Mucosa of rectum (tissue), 2 donors: ENCODE measurements around the gene SDF2L1.

Source experiments
- H3K27ac ChIP-seq, 2 donors: one replicate each; pipeline ENCODE4 v1.7.0; 2013; ENCODE audit warnings: inconsistent platforms in 2 of 2, low read depth in 2 of 2, low read length in 2 of 2
- H3K27me3 ChIP-seq, 2 donors: one replicate each; pipeline ENCODE4 v1.7.0; 2013; ENCODE audit warnings: low read length in 2 of 2; ENCODE audit not compliant: control insufficient read depth in 2 of 2, insufficient read depth in 2 of 2
- H3K36me3 ChIP-seq, 2 donors: one replicate each; pipeline ENCODE4 v1.7.0; 2013; ENCODE audit warnings: low read length in 2 of 2; ENCODE audit not compliant: control insufficient read depth in 2 of 2, insufficient read depth in 2 of 2
- H3K4me1 ChIP-seq, 2 donors: one replicate each; pipeline ENCODE4 v1.7.0; 2013; ENCODE audit warnings: low read length in 2 of 2, mild to moderate bottlenecking in 1 of 2; ENCODE audit not compliant: control insufficient read depth in 2 of 2, insufficient read depth in 2 of 2
- H3K4me3 ChIP-seq, 2 donors: one replicate each; pipeline ENCODE4 v1.7.0; 2013; ENCODE audit warnings: low read length in 2 of 2
- H3K9ac ChIP-seq, 2 donors: one replicate each; pipeline ENCODE4 v1.7.0; 2013; ENCODE audit warnings: low read length in 2 of 2, low read depth in 1 of 2, mild to moderate bottlenecking in 1 of 2
- H3K9me3 ChIP-seq, 2 donors: one replicate each; pipeline ENCODE4 v1.7.0; 2013; ENCODE audit warnings: low read length in 2 of 2; ENCODE audit not compliant: control insufficient read depth in 2 of 2
- donor health status: healthy.
- donor health status: Normal muscosa, but diverticular disease.

The SDF2L1 gene

GRCh38 chr22:21650823-21651520 lies 8.9 kb downstream of the SDF2L1 start:
- peaks cover 0 to 3% of the 10 kb centered on the region in 2 donors for H3K36me3 ChIP-seq
- no peaks in the 10 kb centered on the region for H3K9me3 ChIP-seq
- peaks cover 8 to 19% of the 10 kb centered on the region in 2 donors for H3K4me1 ChIP-seq
- H3K27ac ChIP-seq, result no peak overlapping the region
- no peaks in the 10 kb centered on the region for H3K27me3 ChIP-seq
- H3K9ac ChIP-seq, result peak overlapping the region; percentile 28 to 56
- peak overlapping the region; percentile 64 to 75 for H3K4me3 ChIP-seq

- no peak overlapping the region for H3K27ac ChIP-seq
- no peaks in the 10 kb centered on the region for H3K27me3 ChIP-seq
- H3K4me1 ChIP-seq, result peaks cover 8 to 16% of the 10 kb centered on the region in 2 donors
- H3K4me3 ChIP-seq, result peak overlapping the region; percentile 64 to 75
- H3K9me3 ChIP-seq, result no peaks in the 10 kb centered on the region
- peak overlapping the region; percentile 28 to 56 for H3K9ac ChIP-seq
- H3K36me3 ChIP-seq, result peaks cover 0 to 3% of the 10 kb centered on the region in 2 donors
Measured at GRCh38 chr22:21651521-21652009, 9.5 kb downstream of the SDF2L1 start.

GRCh38 chr22:21652010-21652546 lies 10.0 kb downstream of the SDF2L1 start:
- peak overlapping the region; percentile 64 to 75 for H3K4me3 ChIP-seq
- peak overlapping the region; percentile 32 to 52 for H3K9ac ChIP-seq
- no peaks in the 10 kb centered on the region for H3K27me3 ChIP-seq
- peaks cover 10 to 18% of the 10 kb centered on the region in 2 donors for H3K4me1 ChIP-seq
- peaks cover 0 to 3% of the 10 kb centered on the region in 2 donors for H3K36me3 ChIP-seq
- no peaks in the 10 kb centered on the region for H3K9me3 ChIP-seq
- H3K27ac ChIP-seq, result no peak overlapping the region

- Histone ChIP-seq H3K4me1 (peaks cover 12 to 19% of the 10 kb centered on the region in 2 donors), H3K27me3 (no peaks in the 10 kb centered on the region), H3K9ac (peak overlapping the region; percentile 32 to 52), H3K4me3 (peak overlapping the region; percentile 64 to 75), H3K9me3 (no peaks in the 10 kb centered on the region), H3K36me3 (peaks cover 0 to 3% of the 10 kb centered on the region in 2 donors), H3K27ac (no peak overlapping the region)
Measured at GRCh38 chr22:21652547-21653545, 10.7 kb downstream of the SDF2L1 start.

GRCh38 chr22:21657020-21657359 lies 14.9 kb downstream of the SDF2L1 start:
- peaks cover 9 to 15% of the 10 kb centered on the region in 2 donors for H3K4me1 ChIP-seq
- H3K9ac ChIP-seq, result no peak overlapping the region
- peak overlapping the region; percentile 50 to 70 for H3K4me3 ChIP-seq

GRCh38 chr22:21657360-21658032 lies 15.4 kb downstream of the SDF2L1 start:
- peaks cover 0 to 3% of the 10 kb centered on the region in 2 donors for H3K27me3 ChIP-seq
- H3K9me3 ChIP-seq, result no peaks in the 10 kb centered on the region
- peak overlapping the region in 1 of 2 donors; percentile 58 for H3K9ac ChIP-seq
- no peaks in the 10 kb centered on the region for H3K36me3 ChIP-seq
- no peak overlapping the region for H3K27ac ChIP-seq
- peak overlapping the region; percentile 56 to 70 for H3K4me3 ChIP-seq
- peaks cover 5 to 13% of the 10 kb centered on the region in 2 donors for H3K4me1 ChIP-seq

More at GRCh38 chr22:21657020-21657359, 14.9 kb downstream of the SDF2L1 start:
- peaks cover 0 to 3% of the 10 kb centered on the region in 2 donors for H3K27me3 ChIP-seq
- no peak overlapping the region for H3K27ac ChIP-seq
- no peaks in the 10 kb centered on the region for H3K36me3 ChIP-seq
- no peaks in the 10 kb centered on the region for H3K9me3 ChIP-seq

- no peak overlapping the region for H3K4me3 ChIP-seq
- no peaks in the 10 kb centered on the region for H3K9me3 ChIP-seq
- H3K4me1 ChIP-seq, result peaks cover 5 to 10% of the 10 kb centered on the region in 2 donors
- peaks cover 0 to 3% of the 10 kb centered on the region in 2 donors for H3K27me3 ChIP-seq
- H3K9ac ChIP-seq, result no peak overlapping the region
- no peaks in the 10 kb centered on the region for H3K36me3 ChIP-seq
- no peak overlapping the region for H3K27ac ChIP-seq
Measured at GRCh38 chr22:21659864-21660525, 17.9 kb downstream of the SDF2L1 start.

GRCh38 chr22:21660904-21661303 lies 18.8 kb downstream of the SDF2L1 start:
- Histone ChIP-seq H3K9me3 (no peaks in the 10 kb centered on the region), H3K36me3 (no peaks in the 10 kb centered on the region), H3K4me1 (peaks cover 5 to 12% of the 10 kb centered on the region in 2 donors), H3K27ac (no peak overlapping the region), H3K27me3 (peaks cover 0 to 3% of the 10 kb centered on the region in 2 donors), H3K9ac (no peak overlapping the region), H3K4me3 (no peak overlapping the region)

- H3K27ac ChIP-seq, result no peak overlapping the region
- no peaks in the 10 kb centered on the region for H3K36me3 ChIP-seq
- H3K4me3 ChIP-seq, result no peak overlapping the region
- H3K27me3 ChIP-seq, result peaks cover 0 to 3% of the 10 kb centered on the region in 2 donors
- no peak overlapping the region for H3K9ac ChIP-seq
- H3K9me3 ChIP-seq, result no peaks in the 10 kb centered on the region
- H3K4me1 ChIP-seq, result peaks cover 6 to 12% of the 10 kb centered on the region in 2 donors
Measured at GRCh38 chr22:21661991-21662390, 19.9 kb downstream of the SDF2L1 start.
